ENCODE results near the gene GPR21.

DNA sequence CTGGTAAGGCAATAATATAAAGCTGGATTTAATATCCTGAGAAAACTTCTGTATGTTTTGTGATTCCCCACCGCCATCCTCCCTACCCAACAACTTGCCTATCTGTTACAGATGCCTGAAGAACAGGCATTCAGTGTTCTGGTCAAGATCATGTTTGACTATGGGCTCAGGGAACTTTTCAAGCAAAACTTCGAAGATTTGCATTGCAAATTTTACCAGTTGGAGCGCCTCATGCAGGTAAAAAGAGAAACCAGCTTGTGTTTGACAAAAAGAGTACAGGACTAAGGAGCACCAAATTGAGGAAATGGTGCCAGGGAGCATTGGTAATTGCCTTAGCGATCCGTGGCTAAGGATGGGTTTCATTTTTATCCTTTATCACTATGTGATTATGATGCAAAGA lies 40.0 kb downstream of the GPR21 start:
- TF ChIP-seq, protein P1, sequence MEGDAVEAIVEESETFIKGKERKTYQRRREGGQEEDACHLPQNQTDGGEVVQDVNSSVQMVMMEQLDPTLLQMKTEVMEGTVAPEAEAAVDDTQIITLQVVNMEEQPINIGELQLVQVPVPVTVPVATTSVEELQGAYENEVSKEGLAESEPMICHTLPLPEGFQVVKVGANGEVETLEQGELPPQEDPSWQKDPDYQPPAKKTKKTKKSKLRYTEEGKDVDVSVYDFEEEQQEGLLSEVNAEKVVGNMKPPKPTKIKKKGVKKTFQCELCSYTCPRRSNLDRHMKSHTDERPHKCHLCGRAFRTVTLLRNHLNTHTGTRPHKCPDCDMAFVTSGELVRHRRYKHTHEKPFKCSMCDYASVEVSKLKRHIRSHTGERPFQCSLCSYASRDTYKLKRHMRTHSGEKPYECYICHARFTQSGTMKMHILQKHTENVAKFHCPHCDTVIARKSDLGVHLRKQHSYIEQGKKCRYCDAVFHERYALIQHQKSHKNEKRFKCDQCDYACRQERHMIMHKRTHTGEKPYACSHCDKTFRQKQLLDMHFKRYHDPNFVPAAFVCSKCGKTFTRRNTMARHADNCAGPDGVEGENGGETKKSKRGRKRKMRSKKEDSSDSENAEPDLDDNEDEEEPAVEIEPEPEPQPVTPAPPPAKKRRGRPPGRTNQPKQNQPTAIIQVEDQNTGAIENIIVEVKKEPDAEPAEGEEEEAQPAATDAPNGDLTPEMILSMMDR (IDR thresholded peaks at IDR 0.05) = no peak
- TF ChIP-seq POLR2A (IDR thresholded peaks at IDR 0.05) = no peak

All from heart left ventricle (tissue), 13 donors.